ENCODE measurements around the gene CLDN7. TPM values are rescaled to one million over a fixed set of nuclear protein-coding genes. Genes with fewer than 3 reads are reported as not detected.

Gene CLDN7
- total RNA-seq, 1 experiment from 2014 or later: 177 TPM

DNA sequence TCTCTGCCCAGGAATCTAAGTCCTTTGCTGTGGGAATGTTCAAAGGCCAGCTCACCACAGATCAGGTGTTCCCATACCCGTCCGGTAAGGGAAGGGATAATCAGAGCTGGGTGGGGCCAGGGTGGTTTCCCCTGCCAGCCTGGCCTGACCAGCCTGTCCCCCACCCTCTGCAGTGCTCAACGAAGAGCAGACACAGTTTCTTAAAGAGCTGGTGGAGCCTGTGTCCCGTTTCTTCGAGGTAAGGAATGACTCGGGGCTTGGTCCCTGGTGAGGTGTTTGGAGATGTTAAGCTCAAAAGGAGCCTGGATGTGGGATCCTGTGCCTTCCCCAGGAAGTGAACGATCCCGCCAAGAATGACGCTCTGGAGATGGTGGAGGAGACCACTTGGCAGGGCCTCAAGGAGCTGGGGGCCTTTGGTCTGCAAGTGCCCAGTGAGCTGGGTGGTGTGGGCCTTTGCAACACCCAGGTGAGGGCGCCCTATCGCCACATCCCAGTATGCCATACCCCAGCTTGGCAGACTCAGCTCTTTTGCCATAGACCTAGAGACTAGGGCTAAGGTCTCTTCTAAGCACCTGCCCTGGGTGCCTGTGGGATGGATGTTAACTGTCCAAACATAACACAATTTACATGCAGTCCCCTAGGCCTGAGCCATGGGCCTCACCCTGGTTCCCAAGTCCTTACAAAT, 41.5 kb downstream of the CLDN7 start:
- Mint-ChIP-seq H3K36me3 (ENCODE audit: insufficient read depth in 1 of 3, low read depth in 3 of 3) (peaks cover 15 to 52% (median 40%) of the 10 kb centered on the region in 3 experiments; a peak in 6 of 7 replicates), H3K27ac (peak overlapping the region; percentile 57 to 96 (median 60); a peak in 5 of 7 replicates)
- peak; percentile 85 for DNase-seq

More for the DNA sequence above, 41.5 kb downstream of the CLDN7 start:
- Histone ChIP-seq H3K23me2 (ENCODE audit: insufficient read length, low read depth, low read length, poor library complexity, severe bottlenecking) (peaks cover 15% of the 10 kb centered on the region), H3K4me1 (ENCODE audit: insufficient read depth, low read length) (no peaks in the 10 kb centered on the region; the same call in 1 of the 2 replicates), H4K91ac (ENCODE audit: insufficient read length, low read depth, low read length) (no peak overlapping the region), H3K27me3 (ENCODE audit: insufficient read depth, low read length) (no peaks in the 10 kb centered on the region), H2BK5ac (ENCODE audit: insufficient read length, low read length) (no peak overlapping the region), H3K27ac (ENCODE audit: insufficient read length, low read depth, low read length) (no peak overlapping the region), H2AK5ac (ENCODE audit: insufficient read length, low read length) (no peak overlapping the region), H4K8ac (replicated peaks; ENCODE audit: insufficient read length, low read depth, low read length) (no peak overlapping the region), H2BK120ac (ENCODE audit: low read depth, low read length, poor library complexity, severe bottlenecking) (no peak overlapping the region), H3K79me2 (ENCODE audit: insufficient read depth, low read length) (no peaks in the 10 kb centered on the region), H3K9ac (ENCODE audit: extremely low read depth, insufficient read length, low read length) (no peak overlapping the region), H2BK12ac (ENCODE audit: insufficient read length, low read depth, low read length) (no peak overlapping the region), H3K23ac (ENCODE audit: insufficient read length, low read depth, low read length) (no peak overlapping the region), H3T11ph (ENCODE audit: low read length) (no peak overlapping the region), H2AFZ (ENCODE audit: low read length) (no peak overlapping the region), H3K79me1 (ENCODE audit: insufficient read depth, low read depth, low read length, poor library complexity, severe bottlenecking) (no peaks in the 10 kb centered on the region), H4K20me1 (ENCODE audit: control insufficient read depth, insufficient read depth, insufficient read length) (no peaks in the 10 kb centered on the region), H3K4me2 (ENCODE audit: insufficient read depth, insufficient read length, low read length) (peak overlapping the region; percentile 84), H4K5ac (ENCODE audit: insufficient read length, low read depth, low read length) (no peak overlapping the region), H3K56ac (ENCODE audit: insufficient read length, low read depth, low read length) (no peak overlapping the region), H3K9me3 (ENCODE audit: control insufficient read depth, low read depth, low read length) (no peaks in the 10 kb centered on the region), H2BK20ac (ENCODE audit: low read depth, low read length, poor library complexity, severe bottlenecking) (no peak overlapping the region), H3K4ac (ENCODE audit: low read depth, low read length) (no peak overlapping the region), H3K18ac (ENCODE audit: insufficient read length, low read depth, low read length) (no peak overlapping the region), H3K14ac (ENCODE audit: insufficient read depth, low read length) (no peak overlapping the region), H2BK15ac (ENCODE audit: low read depth, low read length) (no peak overlapping the region)
- H3K4me1 Mint-ChIP-seq: peaks cover 45 to 46% of the 10 kb centered on the region in 2 experiments
- TF ChIP-seq, protein P1, sequence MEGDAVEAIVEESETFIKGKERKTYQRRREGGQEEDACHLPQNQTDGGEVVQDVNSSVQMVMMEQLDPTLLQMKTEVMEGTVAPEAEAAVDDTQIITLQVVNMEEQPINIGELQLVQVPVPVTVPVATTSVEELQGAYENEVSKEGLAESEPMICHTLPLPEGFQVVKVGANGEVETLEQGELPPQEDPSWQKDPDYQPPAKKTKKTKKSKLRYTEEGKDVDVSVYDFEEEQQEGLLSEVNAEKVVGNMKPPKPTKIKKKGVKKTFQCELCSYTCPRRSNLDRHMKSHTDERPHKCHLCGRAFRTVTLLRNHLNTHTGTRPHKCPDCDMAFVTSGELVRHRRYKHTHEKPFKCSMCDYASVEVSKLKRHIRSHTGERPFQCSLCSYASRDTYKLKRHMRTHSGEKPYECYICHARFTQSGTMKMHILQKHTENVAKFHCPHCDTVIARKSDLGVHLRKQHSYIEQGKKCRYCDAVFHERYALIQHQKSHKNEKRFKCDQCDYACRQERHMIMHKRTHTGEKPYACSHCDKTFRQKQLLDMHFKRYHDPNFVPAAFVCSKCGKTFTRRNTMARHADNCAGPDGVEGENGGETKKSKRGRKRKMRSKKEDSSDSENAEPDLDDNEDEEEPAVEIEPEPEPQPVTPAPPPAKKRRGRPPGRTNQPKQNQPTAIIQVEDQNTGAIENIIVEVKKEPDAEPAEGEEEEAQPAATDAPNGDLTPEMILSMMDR (conservative IDR thresholded peaks at IDR 0.05): peak; percentile 67
- WGBS (ENCODE audit: extremely low coverage, insufficient read length, low lambda C conversion rate): no CpG with 5 or more reads among the region's 11 CpGs
- no peaks in the 10 kb centered on the region; a peak in 1 of 5 replicates for H3K9me3 Mint-ChIP-seq
- peak overlapping the region; percentile 95 to 97 for H3K4me3 Mint-ChIP-seq
- peaks cover 1% of the 10 kb centered on the region; the same call in 1 of the 2 replicates for H3K27me3 Mint-ChIP-seq (ENCODE audit: low read depth)

All from H9 (cell line).